ENCODE data around the gene MAP9. TPM values are rescaled to one million over a fixed set of nuclear protein-coding genes. Genes with fewer than 3 reads are reported as not detected.

Gene MAP9
- total RNA-seq, 2 donors from 2014 or later = 19.5 to 29.7 TPM

- no peak for DNase-seq
- Mint-ChIP-seq H3K27ac (no peak overlapping the region), H3K36me3 (ENCODE audit: low read depth) (no peaks in the 10 kb centered on the region), H3K4me1 (peaks cover 3% of the 10 kb centered on the region), H3K27me3 (peaks cover 29% of the 10 kb centered on the region), H3K4me3 (no peak overlapping the region)
- no peak for ATAC-seq
- no peaks in the 10 kb centered on the region for H3K9me3 ChIP-seq (ENCODE audit: control insufficient read depth, low read length, poor library complexity, severe bottlenecking)
Observed at GRCh38 chr4:155399974-155400697, 23.4 kb upstream of the MAP9 start.

- peaks cover 20% of the 10 kb centered on the region for H3K27me3 Mint-ChIP-seq
- no peaks in the 10 kb centered on the region for H3K36me3 Mint-ChIP-seq (ENCODE audit: low read depth)
- H3K4me1 Mint-ChIP-seq = peaks cover 8% of the 10 kb centered on the region
- H3K27ac Mint-ChIP-seq = no peak overlapping the region
- no peak overlapping the region for H3K4me3 Mint-ChIP-seq
- no peaks in the 10 kb centered on the region for H3K9me3 ChIP-seq (ENCODE audit: control insufficient read depth, low read length, poor library complexity, severe bottlenecking)
- ATAC-seq (no peak), DNase-seq (no peak)
Observed at GRCh38 chr4:155392481-155393184, 15.9 kb upstream of the MAP9 start.

DNA sequence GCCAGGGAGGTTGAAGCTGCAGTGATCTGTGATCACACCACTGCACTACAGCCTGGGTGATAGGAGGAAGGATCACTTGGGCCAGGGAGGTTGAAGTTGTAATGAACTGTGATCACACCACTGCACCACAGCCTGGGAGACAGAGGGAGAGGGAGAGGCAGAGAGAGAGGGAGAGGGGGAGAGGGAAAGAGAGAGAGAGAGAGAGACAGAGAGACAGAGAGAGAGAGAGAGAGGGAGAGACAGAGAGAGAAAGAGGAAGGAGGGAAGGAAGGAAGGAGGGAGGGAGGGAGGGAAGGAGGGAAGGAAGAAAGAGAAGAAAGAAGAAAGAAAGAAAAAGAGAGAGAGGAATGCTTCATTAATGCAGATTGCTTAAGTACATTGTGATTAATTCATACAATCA is 15.2 kb upstream of the MAP9 start:
- Mint-ChIP-seq H3K4me1 (peaks cover 8% of the 10 kb centered on the region), H3K4me3 (no peak overlapping the region), H3K27ac (no peak overlapping the region), H3K36me3 (ENCODE audit: low read depth) (no peaks in the 10 kb centered on the region), H3K27me3 (peaks cover 20% of the 10 kb centered on the region)
- DNase-seq (no peak), ATAC-seq (no peak)
- H3K9me3 ChIP-seq (ENCODE audit: control insufficient read depth, low read length, poor library complexity, severe bottlenecking) = no peaks in the 10 kb centered on the region

GRCh38 chr4:155388162-155388561 is 11.4 kb upstream of the MAP9 start:
- DNase-seq (no peak), ATAC-seq (no peak)
- no peak overlapping the region for H3K4me3 Mint-ChIP-seq
- no peaks in the 10 kb centered on the region for H3K36me3 Mint-ChIP-seq (ENCODE audit: low read depth)
- no peaks in the 10 kb centered on the region for H3K9me3 ChIP-seq (ENCODE audit: control insufficient read depth, low read length, poor library complexity, severe bottlenecking)
- H3K27me3 Mint-ChIP-seq = peaks cover 20% of the 10 kb centered on the region
- peaks cover 10% of the 10 kb centered on the region for H3K4me1 Mint-ChIP-seq
- H3K27ac Mint-ChIP-seq = no peak overlapping the region

DNA sequence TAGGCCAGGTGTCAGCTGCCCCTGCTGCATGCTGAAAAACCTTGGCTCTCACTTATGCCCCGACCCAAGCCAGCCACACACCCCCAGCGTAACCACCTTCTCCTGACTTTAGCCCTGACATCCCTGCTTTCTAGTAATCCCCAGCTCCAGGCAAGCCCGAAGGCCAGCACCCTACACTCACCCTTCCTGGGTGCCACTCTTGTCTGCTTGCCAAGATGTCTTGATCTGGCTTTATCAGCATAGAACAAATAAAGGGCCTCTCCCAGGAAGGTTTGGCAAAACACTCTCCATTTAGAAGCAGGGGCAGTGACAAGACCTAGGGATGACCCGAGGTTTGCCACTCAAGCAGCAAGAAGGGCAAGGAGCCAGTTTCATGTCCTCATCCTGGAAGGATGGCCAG is 6.8 kb upstream of the MAP9 start:
- Mint-ChIP-seq H3K4me1 (peaks cover 2% of the 10 kb centered on the region), H3K27ac (no peak overlapping the region), H3K27me3 (peaks cover 13% of the 10 kb centered on the region), H3K36me3 (ENCODE audit: low read depth) (no peaks in the 10 kb centered on the region), H3K4me3 (no peak overlapping the region)
- DNase-seq (no peak), ATAC-seq (no peak)
- H3K9me3 ChIP-seq (ENCODE audit: control insufficient read depth, low read length, poor library complexity, severe bottlenecking) = no peaks in the 10 kb centered on the region

GRCh38 chr4:155377276-155377675 is 511 bp upstream of the MAP9 start:
- Mint-ChIP-seq H3K4me1 (peaks cover 8% of the 10 kb centered on the region), H3K27me3 (no peaks in the 10 kb centered on the region), H3K36me3 (ENCODE audit: low read depth) (no peaks in the 10 kb centered on the region), H3K4me3 (peak overlapping the region; percentile 89), H3K27ac (peak overlapping the region; percentile 94)
- DNase-seq = no peak
- no peak for ATAC-seq
- H3K9me3 ChIP-seq (ENCODE audit: control insufficient read depth, low read length, poor library complexity, severe bottlenecking) = no peaks in the 10 kb centered on the region

- H3K27ac Mint-ChIP-seq = no peak overlapping the region
- DNase-seq (no peak), ATAC-seq (no peak)
- H3K9me3 ChIP-seq (ENCODE audit: control insufficient read depth, low read length, poor library complexity, severe bottlenecking) = no peaks in the 10 kb centered on the region
- H3K27me3 Mint-ChIP-seq = no peaks in the 10 kb centered on the region
- no peak overlapping the region for H3K4me3 Mint-ChIP-seq
- peaks cover 20% of the 10 kb centered on the region for H3K4me1 Mint-ChIP-seq
- H3K36me3 Mint-ChIP-seq (ENCODE audit: low read depth) = peaks cover 4% of the 10 kb centered on the region
Observed at GRCh38 chr4:155371432-155372043, 5.2 kb downstream of the MAP9 start.

GRCh38 chr4:155367608-155368007 is 9.2 kb downstream of the MAP9 start:
- H3K27ac Mint-ChIP-seq = no peak overlapping the region
- DNase-seq (no peak), ATAC-seq (no peak)
- peaks cover 8% of the 10 kb centered on the region for H3K36me3 Mint-ChIP-seq (ENCODE audit: low read depth)
- no peaks in the 10 kb centered on the region for H3K27me3 Mint-ChIP-seq
- H3K4me3 Mint-ChIP-seq = no peak overlapping the region
- no peaks in the 10 kb centered on the region for H3K9me3 ChIP-seq (ENCODE audit: control insufficient read depth, low read length, poor library complexity, severe bottlenecking)
- H3K4me1 Mint-ChIP-seq = peaks cover 16% of the 10 kb centered on the region

DNA sequence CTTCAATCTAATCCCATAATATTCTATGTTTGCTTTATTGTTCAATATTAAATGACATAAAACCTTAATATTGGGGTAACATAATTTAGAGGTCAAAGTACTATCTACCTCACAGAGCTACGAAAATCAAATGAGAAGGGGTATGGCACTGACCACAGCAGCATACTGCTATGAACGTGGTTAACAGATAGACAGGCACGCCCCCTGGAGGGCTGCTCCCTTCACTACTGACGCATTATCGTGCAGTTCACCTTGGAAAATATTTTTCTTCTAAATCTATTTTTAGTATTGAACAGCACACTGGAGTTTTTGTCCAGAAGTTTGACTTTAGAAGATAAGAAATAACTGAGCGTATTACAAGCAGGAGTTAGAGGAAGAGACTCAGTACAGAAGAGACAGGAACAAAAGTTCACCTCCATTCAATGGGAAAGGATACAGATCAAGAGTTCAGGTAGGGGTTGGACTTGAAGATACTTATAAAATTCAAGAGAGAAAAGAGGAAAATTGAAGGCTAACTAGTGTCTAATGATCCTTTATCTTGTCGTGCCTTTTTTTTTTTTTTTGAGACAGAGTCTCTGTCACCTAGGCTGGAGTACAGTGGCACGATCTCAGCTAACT is 22.7 kb downstream of the MAP9 start:
- H3K4me1 Mint-ChIP-seq = peaks cover 6% of the 10 kb centered on the region
- peak; percentile 72 for ATAC-seq
- no peaks in the 10 kb centered on the region for H3K9me3 ChIP-seq (ENCODE audit: control insufficient read depth, low read length, poor library complexity, severe bottlenecking)
- peak in 1 of 3 donors; percentile 9 for DNase-seq
- peaks cover 11% of the 10 kb centered on the region for H3K36me3 Mint-ChIP-seq (ENCODE audit: low read depth)
- H3K27me3 Mint-ChIP-seq = no peaks in the 10 kb centered on the region
- H3K4me3 Mint-ChIP-seq = no peak overlapping the region
- peak overlapping the region; percentile 41 for H3K27ac Mint-ChIP-seq

DNA sequence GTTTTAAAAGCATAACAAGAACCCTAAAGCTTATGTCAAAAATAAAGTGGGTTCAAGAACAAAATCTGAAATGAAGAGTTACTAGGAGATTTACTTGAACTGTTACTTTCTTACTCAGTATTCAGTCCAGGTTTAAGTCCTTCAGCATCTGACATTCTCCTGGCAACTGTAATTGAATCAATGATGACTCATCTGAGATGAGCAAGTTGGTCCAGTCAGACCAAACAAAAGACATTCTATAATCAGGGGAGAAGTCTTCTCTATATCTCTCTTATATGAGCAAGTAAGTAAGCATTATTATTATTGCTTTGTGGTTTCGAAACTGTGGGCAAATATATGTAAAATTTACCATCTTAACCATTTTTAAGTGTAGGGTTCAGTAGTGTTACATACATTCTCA is 34.6 kb downstream of the MAP9 start:
- H3K4me1 Mint-ChIP-seq = no peaks in the 10 kb centered on the region

DNA sequence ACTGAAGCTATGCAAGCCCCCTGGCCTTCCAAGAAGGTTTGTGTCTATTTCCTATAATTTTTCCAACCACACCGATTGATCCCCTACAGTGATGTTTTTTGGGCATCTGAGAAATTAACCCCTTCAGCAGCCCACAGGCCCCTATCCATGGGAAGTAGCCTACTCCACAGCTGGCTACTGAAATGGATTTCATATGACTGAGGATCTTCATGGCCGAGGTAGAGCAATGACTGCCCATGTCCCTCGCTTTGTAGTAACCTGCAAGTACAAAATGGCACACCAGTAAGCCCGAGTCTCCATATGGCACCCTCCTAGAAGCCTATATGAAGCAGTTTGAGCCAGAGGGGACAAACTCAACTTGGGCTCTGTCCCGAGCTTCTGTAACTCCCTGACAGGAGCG is 36.8 kb downstream of the MAP9 start:
- H3K4me3 Mint-ChIP-seq = no peak overlapping the region
- no peak for DNase-seq
- no peaks in the 10 kb centered on the region for H3K9me3 ChIP-seq (ENCODE audit: control insufficient read depth, low read length, poor library complexity, severe bottlenecking)
- H3K27ac Mint-ChIP-seq = no peak overlapping the region
- no peak for ATAC-seq
- H3K27me3 Mint-ChIP-seq = no peaks in the 10 kb centered on the region
- H3K4me1 Mint-ChIP-seq = no peaks in the 10 kb centered on the region
- no peaks in the 10 kb centered on the region for H3K36me3 Mint-ChIP-seq (ENCODE audit: low read depth)

More for the DNA sequence above, 34.6 kb downstream of the MAP9 start:
- H3K27me3 Mint-ChIP-seq = no peaks in the 10 kb centered on the region
- no peak overlapping the region for H3K27ac Mint-ChIP-seq
- peaks cover 3% of the 10 kb centered on the region for H3K36me3 Mint-ChIP-seq (ENCODE audit: low read depth)
- DNase-seq (no peak), ATAC-seq (no peak)
- H3K9me3 ChIP-seq (ENCODE audit: control insufficient read depth, low read length, poor library complexity, severe bottlenecking) = no peaks in the 10 kb centered on the region
- no peak overlapping the region for H3K4me3 Mint-ChIP-seq

DNA sequence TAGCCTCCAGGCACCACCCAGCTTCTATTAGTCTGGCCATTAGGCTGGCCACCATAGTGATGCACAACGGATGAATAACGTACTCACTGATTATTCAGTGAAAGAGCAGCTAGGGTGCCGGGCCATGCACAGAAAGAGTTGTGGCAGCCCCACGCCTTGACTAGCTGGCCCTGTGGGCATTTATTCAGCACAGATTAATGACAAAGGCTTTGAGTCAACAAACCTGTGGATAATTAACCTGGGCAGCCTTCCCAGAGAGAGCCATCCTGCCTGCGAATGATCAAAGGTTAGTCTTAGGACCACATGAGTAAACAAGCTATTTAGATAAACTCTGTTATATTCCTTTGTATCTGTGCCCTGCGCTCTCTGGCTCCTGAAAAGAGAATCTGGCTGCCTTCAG is 37.2 kb downstream of the MAP9 start:
- DNase-seq = no peak
- no peak overlapping the region for H3K4me3 Mint-ChIP-seq
- H3K27me3 Mint-ChIP-seq = no peaks in the 10 kb centered on the region
- H3K36me3 Mint-ChIP-seq (ENCODE audit: low read depth) = no peaks in the 10 kb centered on the region
- no peak for ATAC-seq
- H3K9me3 ChIP-seq (ENCODE audit: control insufficient read depth, low read length, poor library complexity, severe bottlenecking) = no peaks in the 10 kb centered on the region
- H3K27ac Mint-ChIP-seq = no peak overlapping the region
- no peaks in the 10 kb centered on the region for H3K4me1 Mint-ChIP-seq

- H3K9me3 ChIP-seq (ENCODE audit: control insufficient read depth, low read length, poor library complexity, severe bottlenecking) = no peaks in the 10 kb centered on the region
- Mint-ChIP-seq H3K27me3 (no peaks in the 10 kb centered on the region), H3K4me3 (no peak overlapping the region), H3K4me1 (no peaks in the 10 kb centered on the region), H3K36me3 (ENCODE audit: low read depth) (no peaks in the 10 kb centered on the region), H3K27ac (no peak overlapping the region)
- ATAC-seq (no peak), DNase-seq (no peak)
Observed at GRCh38 chr4:155338196-155338595, 38.6 kb downstream of the MAP9 start.

Data from T-helper 17 cell (primary cell).